Hepatocyte (in vitro differentiated cells): ENCODE measurements around the gene GPR132.

Source experiments
- EZH2phosphoT487 ChIP-seq: fragments of 200-600 bp; sonication (generic); IDR thresholded peaks from one replicate; pipeline ENCODE4 v1.6.1; 2018; ENCODE audit warnings: antibody characterized with exemption, mild to moderate bottlenecking, low read depth, moderate library complexity; ENCODE audit not compliant: unreplicated experiment, severe bottlenecking
- TF ChIP-seq, protein P1 (sequence below): fragments of 200-600 bp; sonication (generic); IDR thresholded peaks from 2 replicates; pipeline ENCODE4 v1.5.1; 2016; ENCODE audit warnings: antibody characterized with exemption, mild to moderate bottlenecking; ENCODE audit not compliant: poor library complexity

DNA sequence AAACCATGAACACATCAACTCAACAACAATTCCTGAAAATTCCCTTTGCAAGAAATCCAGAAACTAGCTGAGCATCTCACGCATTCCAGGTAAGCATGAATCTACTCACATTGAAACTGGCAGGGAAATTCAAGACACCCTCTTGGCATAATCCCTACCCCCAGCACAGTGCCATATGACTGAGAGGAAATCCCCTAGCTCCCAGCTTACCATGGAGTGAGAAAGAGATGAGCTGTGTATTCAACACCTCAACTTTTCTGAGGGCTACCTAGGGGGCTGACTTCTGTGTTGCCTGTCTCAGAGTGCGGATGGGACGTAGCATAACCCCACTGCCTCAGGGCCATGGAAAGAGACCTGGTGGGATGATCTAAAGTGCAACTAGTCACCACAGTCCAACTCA, 37.7 kb upstream of the GPR132 start:
- TF ChIP-seq, protein P1, sequence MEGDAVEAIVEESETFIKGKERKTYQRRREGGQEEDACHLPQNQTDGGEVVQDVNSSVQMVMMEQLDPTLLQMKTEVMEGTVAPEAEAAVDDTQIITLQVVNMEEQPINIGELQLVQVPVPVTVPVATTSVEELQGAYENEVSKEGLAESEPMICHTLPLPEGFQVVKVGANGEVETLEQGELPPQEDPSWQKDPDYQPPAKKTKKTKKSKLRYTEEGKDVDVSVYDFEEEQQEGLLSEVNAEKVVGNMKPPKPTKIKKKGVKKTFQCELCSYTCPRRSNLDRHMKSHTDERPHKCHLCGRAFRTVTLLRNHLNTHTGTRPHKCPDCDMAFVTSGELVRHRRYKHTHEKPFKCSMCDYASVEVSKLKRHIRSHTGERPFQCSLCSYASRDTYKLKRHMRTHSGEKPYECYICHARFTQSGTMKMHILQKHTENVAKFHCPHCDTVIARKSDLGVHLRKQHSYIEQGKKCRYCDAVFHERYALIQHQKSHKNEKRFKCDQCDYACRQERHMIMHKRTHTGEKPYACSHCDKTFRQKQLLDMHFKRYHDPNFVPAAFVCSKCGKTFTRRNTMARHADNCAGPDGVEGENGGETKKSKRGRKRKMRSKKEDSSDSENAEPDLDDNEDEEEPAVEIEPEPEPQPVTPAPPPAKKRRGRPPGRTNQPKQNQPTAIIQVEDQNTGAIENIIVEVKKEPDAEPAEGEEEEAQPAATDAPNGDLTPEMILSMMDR = no peak
- TF ChIP-seq EZH2phosphoT487 = no peak
